ENCODE data around the gene PPP1R26. TPM values are rescaled to one million over a fixed set of nuclear protein-coding genes. Genes with fewer than 3 reads are reported as not detected.

The PPP1R26 gene
- total and polyA plus RNA-seq, 2 of the 13 experiments (the other 11 are each of a cell fraction or from before 2014, with no cell fraction given) = 8.6 to 11.6 TPM

DNA sequence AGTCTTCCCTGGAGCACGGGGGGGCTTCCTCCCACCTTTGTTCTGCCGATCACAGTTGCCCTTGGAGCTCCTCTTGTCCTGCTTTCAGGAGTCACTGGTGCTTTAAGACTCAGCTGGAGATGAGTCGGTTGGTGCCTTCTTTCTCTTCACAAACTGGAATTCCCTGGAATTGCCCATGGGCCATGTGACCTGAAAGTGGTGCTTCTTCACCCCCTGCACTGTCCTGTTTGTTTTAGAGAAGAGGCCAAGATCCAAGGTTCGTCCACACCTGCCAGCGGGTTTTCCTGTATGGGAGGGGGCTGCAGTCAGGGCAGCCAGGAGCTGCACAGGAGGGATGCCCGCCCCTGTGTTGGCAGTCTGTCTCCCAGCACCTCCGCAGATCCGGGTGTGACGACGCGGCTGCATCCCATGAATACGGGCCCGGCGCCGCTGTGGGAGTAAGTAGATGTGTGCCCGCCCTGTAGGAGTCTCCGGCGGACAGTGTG is 11.4 kb downstream of the PPP1R26 start (continued):
- TF ChIP-seq ZNF510 (CRISPR knock-in tag; IDR thresholded peaks at IDR 0.05; ENCODE audit: low read depth) = no peak
- no peak for TF ChIP-seq PHB2 (IDR thresholded peaks at IDR 0.05; ENCODE audit: partially characterized antibody)
- TF ChIP-seq HHEX (CRISPR knock-in tag; IDR thresholded peaks at IDR 0.05) = no peak
- no peak for TF ChIP-seq SRY (CRISPR knock-in tag; IDR thresholded peaks at IDR 0.05)
- TF ChIP-seq DR1 (CRISPR knock-in tag; IDR thresholded peaks at IDR 0.05) = no peak
- TF ChIP-seq, protein P1, sequence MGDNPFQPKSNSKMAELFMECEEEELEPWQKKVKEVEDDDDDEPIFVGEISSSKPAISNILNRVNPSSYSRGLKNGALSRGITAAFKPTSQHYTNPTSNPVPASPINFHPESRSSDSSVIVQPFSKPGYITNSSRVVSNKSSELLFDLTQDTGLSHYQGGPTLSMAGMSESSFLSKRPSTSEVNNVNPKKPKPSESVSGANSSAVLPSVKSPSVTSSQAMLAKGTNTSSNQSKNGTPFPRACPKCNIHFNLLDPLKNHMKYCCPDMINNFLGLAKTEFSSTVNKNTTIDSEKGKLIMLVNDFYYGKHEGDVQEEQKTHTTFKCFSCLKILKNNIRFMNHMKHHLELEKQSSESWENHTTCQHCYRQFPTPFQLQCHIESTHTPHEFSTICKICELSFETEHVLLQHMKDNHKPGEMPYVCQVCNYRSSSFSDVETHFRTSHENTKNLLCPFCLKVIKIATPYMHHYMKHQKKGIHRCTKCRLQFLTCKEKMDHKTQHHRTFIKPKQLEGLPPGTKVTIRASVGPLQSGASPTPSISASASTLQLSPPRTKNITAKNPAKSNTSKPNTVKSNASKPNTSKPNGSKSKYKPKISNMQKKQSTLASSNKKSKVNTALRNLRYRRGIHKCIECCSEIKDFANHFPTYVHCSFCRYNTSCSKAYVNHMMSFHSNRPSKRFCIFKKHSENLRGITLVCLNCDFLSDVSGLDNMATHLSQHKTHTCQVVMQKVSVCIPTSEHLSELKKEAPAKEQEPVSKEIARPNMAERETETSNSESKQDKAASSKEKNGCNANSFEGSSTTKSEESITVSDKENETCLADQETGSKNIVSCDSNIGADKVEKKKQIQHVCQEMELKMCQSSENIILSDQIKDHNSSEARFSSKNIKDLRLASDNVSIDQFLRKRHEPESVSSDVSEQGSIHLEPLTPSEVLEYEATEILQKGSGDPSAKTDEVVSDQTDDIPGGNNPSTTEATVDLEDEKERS (CRISPR knock-in tag; IDR thresholded peaks at IDR 0.05) = no peak
- TF ChIP-seq, protein P2, sequence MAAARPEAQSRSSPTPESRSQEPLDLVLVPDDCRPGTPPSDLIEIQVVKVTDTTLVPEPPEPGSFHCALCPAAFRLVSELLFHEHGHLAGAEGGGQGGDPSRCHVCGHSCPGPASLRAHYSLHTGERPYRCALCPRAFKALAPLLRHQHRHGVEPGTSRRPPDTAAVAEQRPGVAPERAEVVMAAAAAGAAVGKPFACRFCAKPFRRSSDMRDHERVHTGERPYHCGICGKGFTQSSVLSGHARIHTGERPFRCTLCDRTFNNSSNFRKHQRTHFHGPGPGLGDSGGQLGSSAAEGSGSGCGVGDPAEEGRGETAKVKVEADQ (CRISPR knock-in tag; IDR thresholded peaks at IDR 0.05; ENCODE audit: borderline replicate concordance) = no peak
- TF ChIP-seq HINFP (CRISPR knock-in tag; IDR thresholded peaks at IDR 0.05; ENCODE audit: low read depth) = 0 out of 2 replicates have a peak, but pooled peaks have one; percentile 30
- TF ChIP-seq, protein P3, sequence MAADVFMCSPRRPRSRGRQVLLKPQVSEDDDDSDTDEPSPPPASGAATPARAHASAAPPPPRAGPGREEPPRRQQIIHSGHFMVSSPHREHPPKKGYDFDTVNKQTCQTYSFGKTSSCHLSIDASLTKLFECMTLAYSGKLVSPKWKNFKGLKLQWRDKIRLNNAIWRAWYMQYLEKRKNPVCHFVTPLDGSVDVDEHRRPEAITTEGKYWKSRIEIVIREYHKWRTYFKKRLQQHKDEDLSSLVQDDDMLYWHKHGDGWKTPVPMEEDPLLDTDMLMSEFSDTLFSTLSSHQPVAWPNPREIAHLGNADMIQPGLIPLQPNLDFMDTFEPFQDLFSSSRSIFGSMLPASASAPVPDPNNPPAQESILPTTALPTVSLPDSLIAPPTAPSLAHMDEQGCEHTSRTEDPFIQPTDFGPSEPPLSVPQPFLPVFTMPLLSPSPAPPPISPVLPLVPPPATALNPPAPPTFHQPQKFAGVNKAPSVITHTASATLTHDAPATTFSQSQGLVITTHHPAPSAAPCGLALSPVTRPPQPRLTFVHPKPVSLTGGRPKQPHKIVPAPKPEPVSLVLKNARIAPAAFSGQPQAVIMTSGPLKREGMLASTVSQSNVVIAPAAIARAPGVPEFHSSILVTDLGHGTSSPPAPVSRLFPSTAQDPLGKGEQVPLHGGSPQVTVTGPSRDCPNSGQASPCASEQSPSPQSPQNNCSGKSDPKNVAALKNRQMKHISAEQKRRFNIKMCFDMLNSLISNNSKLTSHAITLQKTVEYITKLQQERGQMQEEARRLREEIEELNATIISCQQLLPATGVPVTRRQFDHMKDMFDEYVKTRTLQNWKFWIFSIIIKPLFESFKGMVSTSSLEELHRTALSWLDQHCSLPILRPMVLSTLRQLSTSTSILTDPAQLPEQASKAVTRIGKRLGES (CRISPR knock-in tag; IDR thresholded peaks at IDR 0.05; ENCODE audit: borderline replicate concordance) = no peak
- no peak for TF ChIP-seq GTF2F1 (IDR thresholded peaks at IDR 0.05; ENCODE audit: low read length)
- no peak for TF ChIP-seq ZNF615 (CRISPR knock-in tag; IDR thresholded peaks at IDR 0.05; ENCODE audit: borderline replicate concordance)
- TF ChIP-seq ZFAT (CRISPR knock-in tag; conservative IDR thresholded peaks at IDR 0.05) = no peak
- no peak for TF ChIP-seq ZNF674 (CRISPR knock-in tag; IDR thresholded peaks at IDR 0.05; ENCODE audit: low read depth)
- TF ChIP-seq ZFP36L1 (CRISPR knock-in tag; IDR thresholded peaks at IDR 0.05) = no peak
- no peak for TF ChIP-seq FOXO1 (CRISPR knock-in tag; IDR thresholded peaks at IDR 0.05)
- TF ChIP-seq ZNF614 (CRISPR knock-in tag; IDR thresholded peaks at IDR 0.05; ENCODE audit: borderline replicate concordance) = no peak
- TF ChIP-seq EED (CRISPR knock-in tag; IDR thresholded peaks at IDR 0.05) = no peak
- TF ChIP-seq MXI1 (IDR thresholded peaks at IDR 0.05; ENCODE audit: borderline replicate concordance, low read depth, low read length) = peak; percentile 20; the same call in 1 of the 3 replicates
- TF ChIP-seq TBL1XR1 (IDR thresholded peaks at IDR 0.05; ENCODE audit: borderline replicate concordance, low read length, partially characterized antibody) = no peak
- TF ChIP-seq ZBTB1 (CRISPR knock-in tag; IDR thresholded peaks at IDR 0.05; ENCODE audit: borderline replicate concordance) = no peak
- TF ChIP-seq SIX1 (CRISPR knock-in tag; IDR thresholded peaks at IDR 0.05; ENCODE audit: borderline replicate concordance) = no peak
- TF ChIP-seq, protein P4, sequence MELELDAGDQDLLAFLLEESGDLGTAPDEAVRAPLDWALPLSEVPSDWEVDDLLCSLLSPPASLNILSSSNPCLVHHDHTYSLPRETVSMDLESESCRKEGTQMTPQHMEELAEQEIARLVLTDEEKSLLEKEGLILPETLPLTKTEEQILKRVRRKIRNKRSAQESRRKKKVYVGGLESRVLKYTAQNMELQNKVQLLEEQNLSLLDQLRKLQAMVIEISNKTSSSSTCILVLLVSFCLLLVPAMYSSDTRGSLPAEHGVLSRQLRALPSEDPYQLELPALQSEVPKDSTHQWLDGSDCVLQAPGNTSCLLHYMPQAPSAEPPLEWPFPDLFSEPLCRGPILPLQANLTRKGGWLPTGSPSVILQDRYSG (CRISPR knock-in tag; IDR thresholded peaks at IDR 0.05) = no peak

Measured in HepG2 (cell line).